IPS DF 4.7 (cell line): Measurements from ENCODE around the gene PKN2.
A peak's percentile ranks its signal among the peaks of the same experiment; 100 is the strongest.

ENCODE experiments used
- DNase-seq: peaks from one replicate; pipeline ENCODE4 v3.0.0-alpha.2; 2013; ENCODE audit warnings: low spot score; ENCODE audit errors: extremely low read depth

The PKN2 gene

DNA sequence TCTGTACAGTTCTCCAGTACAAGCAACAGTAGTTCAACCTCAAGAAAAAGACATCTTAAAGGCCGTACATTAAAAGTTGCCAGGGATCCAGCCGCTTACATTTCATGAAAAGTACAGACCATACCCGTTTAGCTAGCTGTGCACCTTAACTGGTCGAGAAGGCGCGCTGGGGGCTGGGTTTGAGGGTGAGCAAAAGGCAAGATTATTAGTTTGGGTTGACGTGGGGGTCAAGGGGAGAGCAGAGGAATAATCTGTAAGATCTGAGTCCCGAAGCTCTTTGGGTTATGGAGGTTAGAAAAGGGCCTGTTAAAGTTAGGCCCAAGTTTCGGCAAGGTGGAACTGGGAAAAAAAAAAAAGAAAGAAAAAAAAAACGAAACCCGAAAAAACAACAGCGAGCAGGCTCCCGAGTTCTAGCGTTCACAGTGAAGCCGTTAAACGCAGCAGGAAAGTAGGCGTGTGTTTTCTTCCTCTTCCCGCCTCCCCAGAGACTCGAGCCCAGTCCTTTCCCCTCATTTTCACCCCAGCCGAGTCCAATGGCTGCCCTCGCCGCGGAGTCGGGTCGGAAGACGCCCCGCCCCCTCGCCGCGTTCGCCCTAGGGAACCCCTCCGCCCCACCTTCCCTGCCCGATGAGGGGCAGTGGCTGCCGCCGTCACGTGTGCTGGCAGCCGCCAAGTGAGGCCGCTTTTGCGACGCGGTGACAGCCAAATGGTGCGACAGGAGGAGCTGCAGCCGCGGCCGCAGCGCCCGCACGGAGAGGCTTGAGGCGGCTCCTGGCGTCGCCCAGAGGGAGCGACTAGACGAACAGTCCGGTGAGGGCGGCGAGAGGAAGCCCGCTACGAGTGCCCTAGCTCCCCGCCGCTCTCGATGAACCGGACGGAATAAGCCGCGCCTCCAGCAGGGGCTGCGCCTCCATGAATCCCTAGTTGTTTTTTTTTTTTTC, at the start of gene PKN2:
PKN2 (plus strand) TSS at position 733 of the 941 bp plus-strand sequence. CDS start 308 bp downstream, outside the sequence.
- DNase-seq: peak; percentile 79

GRCh38 chr1:88634538-88634937, 49.5 kb upstream of the PKN2 start:
- DNase-seq: no peak

DNA sequence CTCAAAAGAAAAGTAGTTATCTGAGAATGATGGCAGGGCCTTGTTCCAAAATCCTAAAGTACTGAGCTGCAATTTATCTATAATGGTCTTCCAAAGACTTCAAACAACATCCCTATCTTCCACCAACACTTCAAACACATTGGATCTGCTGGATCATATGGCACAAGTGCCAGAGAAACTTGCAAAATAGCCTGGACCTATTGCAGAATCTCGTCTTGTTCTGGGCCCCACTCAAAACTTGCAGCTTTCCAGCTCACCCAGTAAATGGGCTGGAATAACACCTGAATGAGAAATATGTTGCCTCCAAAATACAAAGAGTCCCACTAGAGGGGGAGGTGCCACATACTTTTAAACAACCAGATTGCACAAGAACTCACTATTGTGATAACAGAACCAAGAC, 44.0 kb upstream of the PKN2 start:
- no peak for DNase-seq

DNA sequence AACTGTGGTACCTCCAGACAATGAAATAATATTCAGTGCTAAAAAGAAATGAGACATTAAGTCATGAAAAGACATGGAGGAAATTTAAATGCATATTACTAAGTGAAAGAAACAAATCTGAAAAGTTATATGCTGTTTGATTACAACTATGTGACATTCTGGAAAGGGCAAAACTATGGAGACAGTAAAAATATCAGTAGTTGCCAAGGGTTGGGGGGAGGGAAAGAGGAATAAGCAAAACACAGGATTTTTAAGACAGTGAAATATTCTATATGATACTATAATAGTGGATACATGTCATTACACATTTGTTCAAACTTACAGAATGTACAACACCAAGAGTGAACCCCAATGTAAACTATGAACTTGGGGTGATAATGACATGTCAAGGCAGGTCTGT, 38.2 kb upstream of the PKN2 start:
- no peak for DNase-seq

DNA sequence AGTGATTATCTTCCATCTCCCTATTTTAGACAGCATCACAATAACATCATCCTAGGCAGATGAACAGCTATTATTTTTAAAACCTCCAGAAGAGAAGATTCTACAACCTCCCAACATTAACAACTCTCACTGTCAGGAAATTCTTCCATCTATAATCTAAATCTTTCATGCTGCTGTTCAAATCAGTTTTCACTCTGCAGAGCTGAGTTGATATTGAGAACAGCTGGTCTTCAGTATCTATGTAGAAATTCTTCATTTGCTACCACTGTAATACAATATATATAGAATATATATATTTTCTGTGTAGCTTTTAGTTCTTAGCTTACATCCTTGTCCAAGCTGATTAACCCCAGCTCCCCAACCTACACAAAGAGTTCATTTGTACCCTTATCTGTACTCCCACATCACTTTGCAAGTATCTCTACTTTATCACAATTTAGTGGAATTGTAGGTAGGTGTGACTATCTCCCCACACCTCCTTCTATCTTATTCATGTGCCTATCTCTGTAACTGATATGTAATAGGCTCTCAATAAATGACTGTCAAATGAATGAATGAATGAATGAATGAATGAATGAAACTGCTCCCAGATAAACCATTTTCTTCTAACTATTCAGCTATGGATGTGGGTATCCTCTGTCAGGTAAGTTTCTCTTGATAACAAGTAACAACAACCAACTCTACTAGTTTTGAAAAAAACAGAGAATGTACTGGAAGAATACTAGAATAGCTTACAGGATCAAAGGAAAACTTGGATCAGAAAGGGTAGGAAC, 37.4 kb upstream of the PKN2 start:
- no peak for DNase-seq

GRCh38 chr1:88647249-88647645, 36.8 kb upstream of the PKN2 start:
- DNase-seq: no peak

DNA sequence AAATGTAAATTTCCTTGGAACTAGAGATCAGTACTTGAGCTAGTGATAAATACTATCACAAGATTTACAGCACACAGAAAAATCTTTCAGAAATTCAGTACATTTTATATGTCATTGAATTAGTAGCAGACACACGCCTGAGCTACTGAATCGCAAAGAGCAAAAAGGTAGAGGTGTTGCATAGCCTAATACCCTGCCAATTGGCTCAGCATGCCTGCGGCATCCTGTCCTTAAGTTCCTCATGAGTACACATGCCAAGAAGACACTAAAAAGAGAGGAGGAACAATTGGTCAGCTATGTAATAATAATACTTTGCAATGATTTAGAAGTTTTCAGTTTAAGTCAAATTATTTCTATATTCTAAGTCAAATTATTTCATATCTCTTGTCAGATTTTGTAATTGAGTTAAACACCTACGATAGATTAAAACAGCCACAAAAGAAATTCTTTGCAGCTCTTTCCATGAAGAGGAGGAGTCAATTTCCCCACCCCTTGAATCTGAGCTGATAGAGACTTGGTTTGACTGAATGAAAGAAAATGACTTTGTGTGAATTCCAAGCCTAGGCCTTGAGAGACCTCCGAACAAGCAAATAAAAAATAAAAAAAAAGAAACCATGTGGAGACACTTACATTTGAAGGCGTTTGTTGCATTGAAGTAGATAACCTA, 36.2 kb upstream of the PKN2 start:
- no peak for DNase-seq

GRCh38 chr1:88648706-88649105, 35.4 kb upstream of the PKN2 start:
- DNase-seq: no peak

- no peak for DNase-seq
Measured at GRCh38 chr1:88649932-88650331, 34.1 kb upstream of the PKN2 start.

GRCh38 chr1:88650676-88651418, 33.2 kb upstream of the PKN2 start:
- DNase-seq: no peak

DNA sequence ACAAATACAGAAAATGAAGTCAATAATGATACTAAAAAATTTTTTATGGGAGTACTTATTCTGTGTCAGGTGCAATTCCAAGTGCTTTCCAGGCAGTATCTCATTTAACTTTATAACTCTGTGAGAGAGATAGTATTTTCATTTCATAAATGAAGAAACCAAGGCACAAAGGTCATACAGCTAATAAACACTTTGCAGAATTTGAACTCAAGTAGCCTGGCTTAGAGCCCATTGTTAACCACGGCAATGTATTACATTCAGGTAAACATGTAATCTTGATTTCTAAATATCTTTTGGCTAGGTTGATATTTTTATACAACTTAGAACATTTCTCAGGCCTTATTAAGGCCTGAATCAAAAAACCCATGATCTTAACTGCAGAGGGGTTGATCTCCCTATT, 28.9 kb upstream of the PKN2 start:
- DNase-seq: no peak

DNA sequence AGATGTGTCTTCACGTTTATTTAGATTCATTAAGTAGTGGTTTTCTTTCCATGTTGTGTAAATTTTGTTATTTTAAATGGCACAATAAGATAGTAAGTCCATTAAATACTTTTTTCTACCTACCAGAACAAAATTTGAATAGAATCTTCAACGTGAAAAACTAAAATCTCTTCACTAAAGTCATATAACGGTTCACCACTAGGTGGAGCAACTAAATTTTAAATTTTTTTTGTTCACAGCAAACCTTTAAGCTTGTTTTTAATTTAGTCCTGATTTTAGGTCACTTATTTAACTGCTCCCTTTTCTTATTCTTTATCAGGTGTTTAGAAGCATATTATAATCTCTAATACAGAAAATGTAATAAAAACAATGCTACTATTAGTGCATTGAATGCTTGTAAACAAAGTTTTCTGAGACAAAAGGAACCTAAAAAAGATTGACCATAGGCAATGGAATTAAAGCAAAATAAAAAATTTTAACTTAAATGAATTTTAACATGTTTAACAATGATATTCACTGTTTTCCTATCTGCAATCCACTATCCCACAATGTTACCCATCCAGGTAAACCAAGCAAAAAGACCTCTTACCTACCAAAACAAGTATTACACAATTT, 28.3 kb upstream of the PKN2 start:
- no peak for DNase-seq

GRCh38 chr1:88658419-88658818, 25.7 kb upstream of the PKN2 start:
- DNase-seq: no peak

DNA sequence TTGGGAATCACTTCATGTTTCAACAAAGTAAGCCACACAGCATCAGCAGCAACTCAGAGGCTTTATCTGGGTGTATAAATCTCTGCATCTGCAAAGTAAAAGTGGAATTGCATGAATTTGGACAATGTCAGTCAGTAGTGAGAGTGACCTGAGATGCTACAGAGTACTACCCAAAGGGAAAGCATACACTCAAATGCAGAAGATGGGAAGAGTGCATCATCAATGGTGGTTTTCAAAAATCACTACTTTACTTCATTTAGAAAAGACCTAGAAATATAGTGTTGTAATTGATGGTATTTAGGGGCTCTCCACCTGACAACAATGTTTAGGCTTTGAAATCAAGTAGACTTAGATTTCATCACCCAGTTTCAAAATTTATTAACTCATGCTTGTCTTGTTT, 24.5 kb upstream of the PKN2 start:
- DNase-seq: no peak

GRCh38 chr1:88661188-88661587, 22.9 kb upstream of the PKN2 start:
- DNase-seq: no peak

DNA sequence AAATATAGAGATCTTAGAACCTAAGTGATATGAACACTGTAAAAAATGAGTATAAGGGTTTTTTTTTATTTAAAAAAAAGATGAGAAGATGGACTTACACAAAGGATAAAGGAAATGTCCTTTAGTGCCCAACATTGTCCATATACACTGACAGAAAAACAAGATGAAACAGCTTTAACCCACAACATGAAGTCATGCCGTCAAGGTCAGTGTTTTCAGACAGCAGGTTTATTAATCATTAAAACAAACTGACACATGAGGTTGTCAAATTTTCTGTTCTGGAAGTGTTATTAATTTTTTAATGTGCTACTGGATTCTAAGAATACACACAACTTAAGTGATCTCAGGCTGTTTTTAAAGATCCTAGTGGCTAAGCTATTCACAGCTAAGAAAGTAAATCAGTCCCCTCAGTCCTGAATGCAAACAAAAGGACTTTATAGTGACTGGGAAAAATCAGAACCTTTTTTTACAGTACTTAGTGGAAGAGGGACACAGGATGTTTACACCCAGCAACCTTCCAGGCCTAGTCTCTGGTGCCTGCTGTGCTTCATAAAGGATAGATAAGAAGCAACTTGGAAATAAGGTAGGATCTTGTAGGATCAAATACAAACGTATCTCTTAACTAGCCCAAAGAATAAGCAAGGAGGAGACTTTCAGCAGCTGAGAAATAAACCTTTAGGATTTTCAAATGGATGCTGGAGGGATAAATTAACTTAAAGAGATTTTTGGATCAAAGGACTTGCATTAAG, 21.9 kb upstream of the PKN2 start:
- DNase-seq: no peak

DNA sequence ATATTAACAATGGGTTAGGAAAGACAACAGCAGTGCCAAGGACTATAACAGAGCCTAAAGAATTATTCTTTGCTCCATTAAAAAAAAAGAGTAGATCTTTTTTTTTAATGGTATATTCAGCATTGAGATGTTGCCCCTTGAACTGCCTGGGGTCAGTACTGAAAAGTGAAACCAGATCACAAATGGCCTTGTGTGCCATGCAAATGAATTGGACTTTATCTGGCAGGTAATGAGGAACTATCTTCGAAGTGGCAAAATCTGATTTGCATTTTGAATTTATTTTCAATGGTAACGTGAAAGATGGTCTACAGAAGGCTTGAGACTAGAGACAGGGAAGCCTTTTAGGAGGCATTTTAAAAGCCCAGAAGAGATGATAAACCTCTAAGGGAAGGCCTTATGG, 21.4 kb upstream of the PKN2 start:
- no peak for DNase-seq

DNA sequence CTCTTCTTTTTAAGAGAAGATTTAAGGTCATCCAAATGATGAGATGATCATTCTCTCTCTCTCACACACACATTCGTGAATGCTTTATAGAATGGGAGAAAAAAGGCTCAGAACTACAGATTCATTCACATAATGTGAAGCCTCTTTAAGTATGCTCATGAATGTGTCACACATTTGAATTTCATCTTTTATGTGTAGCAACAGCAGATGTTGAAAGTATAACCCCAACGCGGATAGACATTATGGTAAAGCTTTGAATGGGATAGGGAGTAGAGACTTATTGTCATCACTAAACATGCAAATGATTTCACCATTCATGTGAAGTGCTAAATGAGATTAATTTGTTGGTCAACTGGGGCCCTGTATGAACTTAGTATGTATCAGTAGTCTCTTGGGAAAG, 15.7 kb upstream of the PKN2 start:
- DNase-seq: no peak

DNA sequence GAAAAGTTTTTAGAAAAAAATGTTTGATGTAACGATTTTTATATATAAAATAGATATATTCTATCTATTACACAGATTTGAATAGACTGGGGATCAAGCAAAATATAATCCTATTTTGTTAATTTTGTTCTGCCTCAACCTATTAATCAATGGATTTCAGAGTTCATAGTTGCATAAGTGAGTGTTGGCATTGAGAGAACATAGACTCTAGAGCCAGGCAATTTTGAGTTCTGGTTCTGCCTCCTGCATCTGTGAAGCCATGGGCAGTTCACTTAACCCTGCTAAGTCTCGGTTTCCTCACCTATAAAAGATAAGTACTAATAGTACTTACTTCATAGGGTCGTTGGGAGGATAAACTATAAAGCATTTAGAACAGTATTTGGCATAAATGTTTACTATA, 13.6 kb upstream of the PKN2 start:
- no peak for DNase-seq

- DNase-seq: no peak
Measured at GRCh38 chr1:88673446-88673845, 10.6 kb upstream of the PKN2 start.
